ENCODE data around the gene SIRPB2. TPM values are rescaled to one million over a fixed set of nuclear protein-coding genes. Genes with fewer than 3 reads are reported as not detected.

The SIRPB2 gene
- total and polyA plus RNA-seq, 5 donors = 1.8 to 5.4 (median 4.9) TPM

GRCh38 chr20:1438361-1438760, 52.9 kb downstream of the SIRPB2 start:
- DNase-seq = no peak
- Histone ChIP-seq H3K27me3 (ENCODE audit: control insufficient read depth, insufficient read depth) (no peaks in the 10 kb centered on the region), H3K27ac (ENCODE audit: low read length) (no peak overlapping the region), H3K4me3 (ENCODE audit: low read length) (no peak overlapping the region), H3K9me3 (ENCODE audit: control insufficient read depth, low read length) (no peaks in the 10 kb centered on the region), H3K4me1 (ENCODE audit: control insufficient read depth, insufficient read depth, low read length) (no peaks in the 10 kb centered on the region)
- intact Hi-C loops (cut with DNase I) = loop anchor here in 1 of 4 donors (5.0 kb wide), 1 partner anchor 126 kb away; no protein-coding TSS in a partner anchor
- 50% methylated on average over 1 of the region's 1 CpG for WGBS
- no peak for ATAC-seq

- H3K27me3 ChIP-seq (ENCODE audit: control insufficient read depth, insufficient read depth) = no peaks in the 10 kb centered on the region
- H3K27ac ChIP-seq (ENCODE audit: low read length) = no peak overlapping the region
- H3K4me1 ChIP-seq (ENCODE audit: control insufficient read depth, insufficient read depth, low read length) = no peaks in the 10 kb centered on the region
- no peak overlapping the region for H3K4me3 ChIP-seq (ENCODE audit: low read length)
- peak; percentile 53 to 70 for ATAC-seq
- WGBS = 34% methylated on average over 5 of the region's 5 CpGs
- DNase-seq = peak; percentile 67 to 87 (median 82)
- H3K9me3 ChIP-seq (ENCODE audit: control insufficient read depth, low read length) = no peaks in the 10 kb centered on the region
- intact Hi-C loops (cut with DNase I) = loop anchor here in 3 of 4 donors (1.0 to 5.0 kb wide), 3 partner anchors 124 to 125 kb away; no protein-coding TSS in a partner anchor
These were observed 53.9 kb downstream of the SIRPB2 start for GRCh38 chr20:1437235-1437904.

DNA sequence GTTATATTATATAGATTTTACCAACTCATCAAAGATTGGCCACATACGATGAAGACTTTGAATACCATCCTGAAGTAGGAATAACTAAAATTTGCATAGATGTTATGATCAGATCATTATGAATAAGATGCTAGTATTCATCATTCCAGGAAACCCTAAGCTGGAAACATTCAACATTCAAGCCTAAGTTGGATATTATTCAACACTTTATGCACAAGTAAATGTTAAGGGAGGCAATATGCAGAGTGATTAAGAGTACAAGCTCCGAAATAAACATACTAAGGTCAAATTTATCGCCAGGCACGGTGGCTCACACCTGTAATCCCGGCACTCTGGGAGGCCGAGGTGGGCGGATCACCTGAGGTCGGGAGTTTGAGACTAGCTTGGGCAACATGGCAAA, 55.0 kb downstream of the SIRPB2 start:
- Histone ChIP-seq H3K4me1 (ENCODE audit: control insufficient read depth, insufficient read depth, low read length) (no peaks in the 10 kb centered on the region), H3K27me3 (ENCODE audit: control insufficient read depth, insufficient read depth) (no peaks in the 10 kb centered on the region), H3K4me3 (ENCODE audit: low read length) (no peak overlapping the region), H3K9me3 (ENCODE audit: control insufficient read depth, low read length) (no peaks in the 10 kb centered on the region), H3K27ac (ENCODE audit: low read length) (no peak overlapping the region)
- ATAC-seq = no peak
- 89% methylated on average over 8 of the region's 8 CpGs for WGBS
- DNase-seq = no peak
- intact Hi-C loops (cut with DNase I) = loop anchor here in 2 of 4 donors (2.0 to 5.0 kb wide), 2 partner anchors 123 to 124 kb away; no protein-coding TSS in a partner anchor

GRCh38 chr20:1435337-1435699, 55.9 kb downstream of the SIRPB2 start:
- no peak overlapping the region for H3K27ac ChIP-seq (ENCODE audit: low read length)
- no peaks in the 10 kb centered on the region for H3K4me1 ChIP-seq (ENCODE audit: control insufficient read depth, insufficient read depth, low read length)
- no peak overlapping the region for H3K4me3 ChIP-seq (ENCODE audit: low read length)
- no peak for ATAC-seq
- intact Hi-C loops (cut with DNase I) = loop anchor here in 1 of 4 donors (5.0 kb wide), 1 partner anchor 123 kb away; no protein-coding TSS in a partner anchor
- no peak for DNase-seq
- H3K9me3 ChIP-seq (ENCODE audit: control insufficient read depth, low read length) = no peaks in the 10 kb centered on the region
- no peaks in the 10 kb centered on the region for H3K27me3 ChIP-seq (ENCODE audit: control insufficient read depth, insufficient read depth)

GRCh38 chr20:1434571-1435336, 56.5 kb downstream of the SIRPB2 start:
- no peak overlapping the region for H3K4me3 ChIP-seq (ENCODE audit: low read length)
- ATAC-seq (peak in 1 of 2 donors; percentile 39), DNase-seq (peak in 1 of 3 donors; percentile 41)
- intact Hi-C loops (cut with DNase I) = loop anchor here in 1 of 4 donors (5.0 kb wide), 1 partner anchor 122 kb away; no protein-coding TSS in a partner anchor
- no peaks in the 10 kb centered on the region for H3K9me3 ChIP-seq (ENCODE audit: control insufficient read depth, low read length)
- H3K27me3 ChIP-seq (ENCODE audit: control insufficient read depth, insufficient read depth) = no peaks in the 10 kb centered on the region
- 69% methylated on average over 2 of the region's 2 CpGs for WGBS
- no peaks in the 10 kb centered on the region for H3K4me1 ChIP-seq (ENCODE audit: control insufficient read depth, insufficient read depth, low read length)
- H3K27ac ChIP-seq (ENCODE audit: low read length) = no peak overlapping the region

DNA sequence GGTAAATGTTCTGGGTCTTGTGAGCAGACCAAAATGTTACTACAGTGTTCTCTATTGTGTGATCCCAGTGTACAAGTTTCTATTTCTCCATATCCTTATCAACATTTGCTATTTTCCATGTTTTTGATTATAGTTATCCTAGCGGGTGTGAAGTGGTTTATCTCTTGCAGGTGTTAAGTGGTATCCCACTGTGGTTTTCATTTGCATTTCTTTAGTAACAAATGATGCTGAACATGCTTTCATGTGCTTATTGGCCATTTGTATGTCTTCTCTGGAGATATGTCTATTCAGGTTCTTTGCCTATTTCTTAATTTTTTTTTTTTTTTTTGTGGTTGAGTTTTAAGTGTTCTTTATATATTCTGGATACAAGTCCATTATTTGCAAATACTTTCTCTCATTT, 60.1 kb downstream of the SIRPB2 start:
- intact Hi-C loops (cut with DNase I) = no loop called here

DNA sequence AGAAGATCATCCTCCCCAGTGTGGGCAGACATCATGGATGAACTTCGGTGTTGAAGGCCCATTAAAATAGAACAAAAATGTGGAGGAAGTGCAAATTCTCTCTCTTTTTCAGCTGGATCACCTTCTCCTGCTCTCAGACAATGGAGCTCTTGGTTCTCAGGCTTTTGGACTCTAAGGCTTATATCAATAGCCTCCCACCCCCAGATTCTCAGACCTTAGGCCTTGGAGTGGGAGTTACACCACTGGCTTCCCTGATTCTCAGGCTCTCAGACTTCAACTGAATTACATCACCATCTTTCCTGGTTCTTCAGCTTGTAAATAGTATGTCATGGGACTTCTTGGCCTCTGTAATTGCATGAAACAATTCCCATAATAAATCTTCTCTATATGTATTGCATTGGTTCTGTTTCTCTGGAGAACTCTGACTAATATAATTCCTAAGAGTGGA, 61.2 kb downstream of the SIRPB2 start:
- Histone ChIP-seq H3K4me3 (ENCODE audit: low read length) (no peak overlapping the region), H3K27ac (ENCODE audit: low read length) (no peak overlapping the region), H3K4me1 (ENCODE audit: control insufficient read depth, insufficient read depth, low read length) (no peaks in the 10 kb centered on the region), H3K27me3 (ENCODE audit: control insufficient read depth, insufficient read depth) (no peaks in the 10 kb centered on the region), H3K9me3 (ENCODE audit: control insufficient read depth, low read length) (no peaks in the 10 kb centered on the region)
- intact Hi-C loops (cut with DNase I) = no loop called here
- no peak for DNase-seq
- no peak for ATAC-seq
- 61% methylated on average over 1 of the region's 1 CpG for WGBS

More for the DNA sequence above, 60.1 kb downstream of the SIRPB2 start:
- no peak for ATAC-seq
- H3K4me1 ChIP-seq (ENCODE audit: control insufficient read depth, insufficient read depth, low read length) = no peaks in the 10 kb centered on the region
- no peak for DNase-seq
- WGBS = 27% methylated on average over 1 of the region's 1 CpG
- no peaks in the 10 kb centered on the region for H3K27me3 ChIP-seq (ENCODE audit: control insufficient read depth, insufficient read depth)
- no peak overlapping the region for H3K4me3 ChIP-seq (ENCODE audit: low read length)
- H3K9me3 ChIP-seq (ENCODE audit: control insufficient read depth, low read length) = no peaks in the 10 kb centered on the region
- no peak overlapping the region for H3K27ac ChIP-seq (ENCODE audit: low read length)

DNA sequence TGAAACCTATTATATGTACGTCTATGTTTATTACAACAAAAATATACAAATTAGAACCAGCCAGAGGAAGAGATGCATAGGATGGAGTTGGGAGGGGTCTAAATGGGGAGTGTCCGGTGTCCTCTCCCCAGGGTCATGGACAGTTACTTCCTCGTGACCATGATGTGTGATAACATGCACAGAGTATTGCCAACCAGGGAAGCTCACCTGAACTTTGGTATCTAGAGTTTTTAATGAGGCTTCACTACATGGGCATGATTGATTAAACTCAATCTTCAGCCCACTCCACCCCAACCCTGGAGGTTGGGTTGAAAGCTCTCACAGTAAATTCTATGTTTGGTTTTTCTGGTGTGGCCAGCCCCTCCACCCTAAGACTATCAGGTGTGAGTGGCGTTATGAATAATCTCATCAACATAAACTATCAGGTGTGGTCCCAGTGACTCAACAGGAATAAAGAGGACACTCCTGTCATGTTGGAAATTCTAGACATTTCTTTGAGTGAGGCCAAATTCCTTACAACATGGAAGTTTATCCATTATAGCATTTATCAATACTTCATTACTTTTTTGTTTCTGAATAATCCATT, 62.0 kb downstream of the SIRPB2 start:
- Histone ChIP-seq H3K27ac (ENCODE audit: low read length) (no peak overlapping the region), H3K4me1 (ENCODE audit: control insufficient read depth, insufficient read depth, low read length) (no peaks in the 10 kb centered on the region), H3K4me3 (ENCODE audit: low read length) (no peak overlapping the region), H3K27me3 (ENCODE audit: control insufficient read depth, insufficient read depth) (no peaks in the 10 kb centered on the region), H3K9me3 (ENCODE audit: control insufficient read depth, low read length) (no peaks in the 10 kb centered on the region)
- intact Hi-C loops (cut with DNase I) = no loop called here
- DNase-seq = no peak
- 85% methylated on average over 4 of the region's 4 CpGs for WGBS
- ATAC-seq = no peak

- 37% methylated on average over 3 of the region's 3 CpGs for WGBS
- Histone ChIP-seq H3K9me3 (ENCODE audit: control insufficient read depth, low read length) (no peaks in the 10 kb centered on the region), H3K27ac (ENCODE audit: low read length) (no peak overlapping the region), H3K27me3 (ENCODE audit: control insufficient read depth, insufficient read depth) (no peaks in the 10 kb centered on the region), H3K4me1 (ENCODE audit: control insufficient read depth, insufficient read depth, low read length) (no peaks in the 10 kb centered on the region), H3K4me3 (ENCODE audit: low read length) (no peak overlapping the region)
- DNase-seq = no peak
- intact Hi-C loops (cut with DNase I) = no loop called here
- ATAC-seq = no peak
These were observed 63.7 kb downstream of the SIRPB2 start for GRCh38 chr20:1427457-1428054.

- no peaks in the 10 kb centered on the region for H3K27me3 ChIP-seq (ENCODE audit: control insufficient read depth, insufficient read depth)
- DNase-seq (no peak), ATAC-seq (no peak)
- H3K4me1 ChIP-seq (ENCODE audit: control insufficient read depth, insufficient read depth, low read length) = no peaks in the 10 kb centered on the region
- no peaks in the 10 kb centered on the region for H3K9me3 ChIP-seq (ENCODE audit: control insufficient read depth, low read length)
- H3K27ac ChIP-seq (ENCODE audit: low read length) = no peak overlapping the region
- no peak overlapping the region for H3K4me3 ChIP-seq (ENCODE audit: low read length)
- intact Hi-C loops (cut with DNase I) = no loop called here
- WGBS = 59% methylated on average over 4 of the region's 4 CpGs
These were observed 64.9 kb downstream of the SIRPB2 start for GRCh38 chr20:1426231-1426849.
